Choroid plexus epithelial cell (primary cell): Measurements from ENCODE around the gene ARHGDIA.

Experiments
- DNase-seq: peaks from one replicate; pipeline ENCODE4 v3.0.0-alpha.2; 2010; ENCODE audit warnings: low read depth
- H3K4me3 ChIP-seq: 2 replicates; pipeline ENCODE4 v1.5.1; 2011; ENCODE audit warnings: low read depth, mild to moderate bottlenecking, control low read depth, low read length, moderate library complexity
- TF ChIP-seq, protein P1 (sequence below): conservative IDR thresholded peaks from 2 replicates; pipeline ENCODE4 v1.5.1; 2011; ENCODE audit warnings: low read depth, mild to moderate bottlenecking, control low read depth, inconsistent platforms, low read length, moderate library complexity

ARHGDIA gene

DNA sequence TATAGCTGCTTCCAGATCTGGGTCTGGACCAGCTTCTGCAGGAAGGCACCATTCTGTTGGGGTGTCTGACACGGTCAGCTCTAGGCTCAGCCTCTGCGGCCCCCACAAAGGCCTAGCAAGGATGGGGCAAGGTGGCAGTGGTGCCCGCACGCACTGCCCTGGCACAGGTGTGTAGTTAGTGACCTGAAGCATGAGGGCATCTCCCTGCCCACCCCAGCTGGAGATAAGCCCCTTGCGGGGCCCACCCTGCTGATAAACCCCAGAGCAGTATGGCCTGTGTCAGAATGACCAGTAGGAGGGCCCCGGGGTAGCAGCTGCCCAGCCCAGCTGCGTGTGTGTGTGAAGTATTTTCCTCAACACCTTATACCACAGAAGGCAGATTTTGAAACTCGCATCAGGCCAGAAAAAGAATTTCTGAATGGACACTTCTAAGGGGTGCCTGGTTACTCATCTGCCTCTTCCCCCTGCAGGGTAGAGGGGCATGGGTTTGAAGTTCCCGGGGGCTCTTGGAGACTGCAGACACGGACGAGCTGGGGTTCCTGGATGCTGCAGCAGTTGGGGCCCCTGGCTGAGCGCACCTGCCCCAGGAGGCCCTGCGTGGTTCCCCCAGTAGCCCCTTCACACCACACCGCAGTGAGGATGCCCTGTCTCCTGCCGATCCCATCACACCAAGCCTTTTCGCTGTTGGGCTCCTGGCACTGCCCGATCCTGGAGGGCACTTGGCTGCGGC lies 4.5 kb downstream of the ARHGDIA start:
- H3K4me3 ChIP-seq, result no peak overlapping the region
- TF ChIP-seq, protein P1, sequence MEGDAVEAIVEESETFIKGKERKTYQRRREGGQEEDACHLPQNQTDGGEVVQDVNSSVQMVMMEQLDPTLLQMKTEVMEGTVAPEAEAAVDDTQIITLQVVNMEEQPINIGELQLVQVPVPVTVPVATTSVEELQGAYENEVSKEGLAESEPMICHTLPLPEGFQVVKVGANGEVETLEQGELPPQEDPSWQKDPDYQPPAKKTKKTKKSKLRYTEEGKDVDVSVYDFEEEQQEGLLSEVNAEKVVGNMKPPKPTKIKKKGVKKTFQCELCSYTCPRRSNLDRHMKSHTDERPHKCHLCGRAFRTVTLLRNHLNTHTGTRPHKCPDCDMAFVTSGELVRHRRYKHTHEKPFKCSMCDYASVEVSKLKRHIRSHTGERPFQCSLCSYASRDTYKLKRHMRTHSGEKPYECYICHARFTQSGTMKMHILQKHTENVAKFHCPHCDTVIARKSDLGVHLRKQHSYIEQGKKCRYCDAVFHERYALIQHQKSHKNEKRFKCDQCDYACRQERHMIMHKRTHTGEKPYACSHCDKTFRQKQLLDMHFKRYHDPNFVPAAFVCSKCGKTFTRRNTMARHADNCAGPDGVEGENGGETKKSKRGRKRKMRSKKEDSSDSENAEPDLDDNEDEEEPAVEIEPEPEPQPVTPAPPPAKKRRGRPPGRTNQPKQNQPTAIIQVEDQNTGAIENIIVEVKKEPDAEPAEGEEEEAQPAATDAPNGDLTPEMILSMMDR, result no peak
- peak; percentile 30 for DNase-seq

DNA sequence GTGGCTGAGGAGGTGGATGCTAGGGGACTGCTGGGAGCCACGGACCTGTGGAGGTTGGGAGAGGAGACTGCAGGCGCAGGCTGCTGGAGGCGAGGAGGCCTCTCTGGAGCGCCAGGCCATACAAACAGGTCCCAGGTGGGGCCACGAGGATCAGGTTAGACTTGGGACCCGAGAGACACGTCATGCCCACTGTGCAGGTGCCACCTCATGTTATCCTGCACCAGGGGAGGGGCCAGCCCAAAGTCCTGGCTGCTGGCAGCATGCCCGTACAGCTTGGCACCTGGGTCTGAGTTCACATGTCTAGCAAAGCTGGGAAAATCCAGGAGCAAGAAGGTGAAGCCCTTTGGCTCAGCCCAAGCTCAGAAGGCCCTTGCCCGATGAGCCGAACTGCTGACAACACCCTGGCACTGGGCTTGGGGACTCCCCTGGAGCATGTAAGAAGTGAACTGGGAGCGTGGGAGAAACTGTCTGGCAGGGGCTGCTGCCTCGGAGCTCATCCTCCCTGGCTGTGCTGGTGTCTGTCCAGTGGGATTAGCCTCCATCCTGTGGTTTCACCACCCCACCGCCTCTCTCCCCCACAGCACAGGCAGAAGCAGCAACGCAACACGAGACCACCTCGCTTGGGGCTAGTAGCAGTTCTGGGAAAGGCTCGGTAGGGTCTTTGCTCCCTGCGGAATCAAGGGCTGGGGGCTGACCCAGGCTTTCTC lies 5.3 kb downstream of the ARHGDIA start:
- no peak overlapping the region for H3K4me3 ChIP-seq
- TF ChIP-seq, protein P1, result no peak
- peak; percentile 34 for DNase-seq

DNA sequence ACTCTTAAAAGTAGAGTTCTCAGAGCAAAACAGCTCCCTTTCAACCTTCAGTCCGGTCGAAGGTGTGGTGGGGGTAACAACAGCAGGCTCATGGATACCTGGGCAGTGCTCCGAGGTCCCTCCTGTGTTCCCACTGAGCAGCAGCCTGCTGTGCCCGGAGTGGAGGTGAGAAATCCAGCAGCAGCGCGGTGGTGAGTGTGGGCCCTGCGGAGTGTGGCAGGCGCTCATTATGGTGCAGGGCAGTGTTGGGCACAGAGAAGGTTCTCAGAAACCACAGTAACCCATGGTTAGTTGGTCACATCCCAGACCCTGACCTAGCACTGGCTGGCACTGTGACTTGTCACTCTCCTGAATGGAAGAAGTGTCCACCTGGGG lies 5.8 kb downstream of the ARHGDIA start:
- TF ChIP-seq, protein P1, result no peak
- no peak overlapping the region for H3K4me3 ChIP-seq
- DNase-seq, result no peak

DNA sequence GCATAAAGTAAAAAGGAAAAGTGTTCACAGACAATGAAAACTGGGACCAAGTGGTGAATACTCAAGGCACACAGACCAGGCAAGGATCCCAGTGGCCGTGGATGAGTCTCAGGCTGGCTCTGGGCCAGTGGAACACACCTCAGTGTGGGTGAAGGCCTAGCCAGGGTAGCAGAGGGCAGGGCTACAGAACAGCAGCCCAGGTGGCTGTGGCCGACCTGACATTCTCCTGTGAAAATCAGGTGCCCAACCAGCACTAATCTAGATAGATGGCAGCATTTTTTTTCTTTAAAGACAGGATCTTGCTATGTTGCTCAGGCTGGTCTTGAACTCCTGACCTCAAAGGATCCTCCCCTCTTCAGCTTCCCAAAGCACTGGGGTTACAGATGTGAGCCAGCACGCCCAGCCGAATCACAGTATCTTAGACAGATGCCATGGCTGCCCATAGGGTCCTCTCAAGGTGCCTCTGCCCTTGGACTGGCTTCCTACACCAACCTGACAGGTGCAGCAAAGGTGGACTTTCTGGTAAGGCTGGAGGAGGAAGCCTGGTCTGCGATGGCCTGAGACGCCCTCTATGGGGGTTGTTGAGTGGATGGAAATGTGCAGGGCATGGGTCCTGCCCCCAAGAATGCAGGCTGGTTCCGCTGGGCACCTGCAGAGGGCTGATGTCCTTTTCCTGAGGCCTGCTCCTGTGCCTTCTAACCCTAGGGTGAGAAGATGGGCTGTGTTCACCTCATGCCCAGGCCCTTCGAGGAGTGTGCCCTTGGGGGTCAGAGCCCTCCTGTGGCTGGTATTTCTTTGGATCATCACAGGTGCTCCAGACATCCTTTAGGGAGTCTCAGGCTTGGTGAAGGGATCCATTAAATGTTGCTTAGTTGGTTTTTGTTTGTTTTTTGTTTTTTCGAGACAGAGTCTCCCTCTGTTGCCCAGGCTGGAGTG lies 7.0 kb downstream of the ARHGDIA start:
- no peak overlapping the region for H3K4me3 ChIP-seq
- no peak for DNase-seq
- TF ChIP-seq, protein P1, result no peak

DNA sequence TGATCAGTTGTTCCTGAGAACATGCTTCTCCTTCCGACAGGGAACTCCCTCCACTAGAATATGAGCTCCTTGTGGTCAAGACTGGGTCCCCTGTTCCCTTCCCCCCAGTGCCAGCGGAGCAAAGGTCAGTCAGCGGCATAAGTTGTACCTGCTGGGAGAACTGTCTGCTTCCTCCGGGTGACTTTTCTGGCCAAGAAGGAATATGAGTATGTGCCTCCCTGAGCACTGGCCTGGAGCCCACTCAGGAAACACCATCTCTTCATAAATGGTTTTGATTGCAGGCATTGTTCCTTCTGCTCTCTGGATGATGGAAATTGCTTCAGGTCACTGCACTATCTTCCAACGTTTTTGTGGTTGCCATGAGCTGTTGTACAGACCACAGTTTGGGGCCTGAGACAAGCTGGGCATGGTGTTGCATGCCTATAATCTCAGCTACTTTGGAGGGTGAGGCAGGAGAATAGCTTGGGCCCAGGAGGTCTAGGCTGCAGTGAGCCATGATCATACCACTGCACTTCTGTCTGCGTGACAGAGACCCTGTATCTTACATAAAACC lies 7.9 kb downstream of the ARHGDIA start:
- TF ChIP-seq, protein P1, result no peak
- no peak for DNase-seq
- H3K4me3 ChIP-seq, result no peak overlapping the region

DNA sequence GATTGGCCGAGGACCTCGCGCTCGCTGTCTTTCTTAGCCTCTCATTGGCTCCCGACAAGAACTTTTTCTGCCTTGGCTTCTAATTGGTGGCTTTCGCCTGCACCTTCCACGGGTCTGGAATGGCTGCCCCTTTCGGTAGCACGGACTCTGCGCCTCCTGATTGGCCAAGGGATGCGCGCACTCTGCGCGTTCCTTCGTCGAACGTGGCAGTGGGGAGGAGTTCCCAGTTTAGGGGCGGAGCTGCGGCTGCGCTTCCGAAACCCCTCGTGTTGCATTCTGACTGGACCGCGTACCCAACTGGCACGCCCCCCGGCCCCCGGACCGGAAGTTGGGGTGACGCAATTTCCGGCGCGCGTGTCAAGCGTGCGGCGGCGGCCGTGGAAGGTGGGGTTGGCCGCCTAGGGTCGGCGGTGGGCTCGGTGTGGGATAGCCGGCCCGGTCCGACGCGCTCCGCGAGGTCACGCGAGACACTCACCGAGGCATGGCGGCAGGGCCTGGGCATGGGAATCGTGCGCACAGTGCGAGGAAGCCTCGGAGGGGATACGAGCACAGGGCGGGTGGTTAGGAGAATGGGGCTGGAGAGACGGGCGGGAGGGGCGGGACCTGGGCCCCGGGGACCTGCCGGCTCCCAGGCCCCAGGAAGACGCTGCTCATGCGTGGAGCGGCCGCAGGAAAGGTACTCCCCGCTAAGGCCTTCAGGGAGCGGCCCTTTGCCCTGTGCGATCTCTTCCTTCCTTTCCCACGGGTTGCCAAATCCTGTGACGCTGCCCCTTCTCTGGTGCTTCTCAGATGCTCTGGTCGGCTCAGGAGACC lies 10.2 kb downstream of the ARHGDIA start:
- TF ChIP-seq, protein P1, result peak; percentile 27
- H3K4me3 ChIP-seq, result peak overlapping the region; percentile 75
- peak; percentile 100 for DNase-seq
